SK-N-SH (cell line): Measurements from ENCODE around the gene TBC1D8. TPM values are rescaled to one million over a fixed set of nuclear protein-coding genes. Genes with fewer than 3 reads are reported as not detected.

Experiments used
- CTCF ChIA-PET: fragments of 300-600, 350-600 bp; formaldehyde crosslinking; extraction: SDS; loops from one replicate; lab custom pipeline; 2021; lab: Yijun Ruan, JAX
- POLR2A ChIA-PET: fragments of 350-600 bp; sonication (Branson Sonifier 250); formaldehyde crosslinking; extraction: SDS; loops from one replicate; lab custom pipeline; 2020; ENCODE audit warnings: antibody characterized with exemption, inconsistent platforms; lab: Yijun Ruan, JAX
- DNase-seq: peaks from one replicate; pipeline ENCODE4 v3.0.0; 2012
- H2AFZ ChIP-seq: fragments of 200-600 bp; sonication (generic); 2 replicates; pipeline ENCODE4 v1.8.1; 2016; ENCODE audit warnings: antibody characterized with exemption, mild to moderate bottlenecking, low read depth
- H3F3A ChIP-seq: fragments of 200-600 bp; sonication (generic); replicated peaks from 2 replicates; pipeline ENCODE3; 2016; ENCODE audit warnings: antibody characterized with exemption, mild to moderate bottlenecking; ENCODE audit not compliant: insufficient read depth
- H3K27ac ChIP-seq, 2 experiments: fragments of 200-500 bp in 1 of 2; fragments of 200-600 bp in 1 of 2; sonication (Bioruptor generic) in 1 of 2; sonication (generic), shearing (Covaris generic) in 1 of 2; 2 replicates each; pipeline versions ENCODE4 v1.5.1 to v1.6.1; 2014 to 2016; ENCODE audit warnings: low read depth in 2 of 2, inconsistent platforms in 1 of 2, low read length in 1 of 2, mild to moderate bottlenecking in 1 of 2, mixed read lengths in 1 of 2
- H3K27me3 ChIP-seq: fragments of 200-600 bp; sonication (generic), shearing (Covaris generic); 2 replicates; pipeline ENCODE4 v1.6.1; 2016; ENCODE audit warnings: mixed run types; ENCODE audit not compliant: insufficient read depth
- H3K36me3 ChIP-seq, 2 experiments: fragments of 200-500 bp in 1 of 2; fragments of 200-600 bp in 1 of 2; sonication (Bioruptor generic) in 1 of 2; sonication (generic) in 1 of 2; replicated peaks in 1 of 2; 2 replicates each; pipeline versions ENCODE3 to v1.5.1; 2014 to 2016; ENCODE audit warnings: low read length in 1 of 2, mild to moderate bottlenecking in 1 of 2; ENCODE audit not compliant: insufficient read depth in 2 of 2, control insufficient read depth in 1 of 2
- H3K4me1 ChIP-seq, 2 experiments: fragments of 200-500 bp in 1 of 2; fragments of 200-600 bp in 1 of 2; sonication (Bioruptor generic) in 1 of 2; sonication (generic), shearing (Covaris generic) in 1 of 2; 2 replicates each; pipeline versions ENCODE4 v1.5.1 to v1.6.1; 2014 to 2016; ENCODE audit warnings: low read depth in 1 of 2, low read length in 1 of 2, mixed run types in 1 of 2; ENCODE audit not compliant: insufficient read depth in 2 of 2, control insufficient read depth in 1 of 2
- H3K4me2 ChIP-seq: fragments of 200-600 bp; sonication (generic), shearing (Covaris generic); 2 replicates; pipeline ENCODE4 v1.6.1; 2017; ENCODE audit warnings: mixed run types
- H3K4me3 ChIP-seq, 2 experiments: fragments of 200-500 bp in 1 of 2; fragments of 200-600 bp in 1 of 2; sonication (Bioruptor generic) in 1 of 2; sonication (generic), shearing (Covaris generic) in 1 of 2; 2 replicates each; pipeline versions ENCODE4 v1.5.1 to v1.8.1; 2014 to 2016; ENCODE audit warnings: low read depth in 2 of 2, inconsistent platforms in 1 of 2, low read length in 1 of 2, mild to moderate bottlenecking in 1 of 2, mixed read lengths in 1 of 2, moderate library complexity in 1 of 2
- H3K79me2 ChIP-seq: fragments of 200-600 bp; sonication (generic); 2 replicates; pipeline ENCODE4 v1.8.1; 2017; ENCODE audit warnings: mild to moderate bottlenecking; ENCODE audit not compliant: insufficient read depth
- H3K9ac ChIP-seq: fragments of 200-600 bp; sonication (generic); 2 replicates; pipeline ENCODE4 v1.6.1; 2017; ENCODE audit warnings: mixed run types
- H3K9me2 ChIP-seq: fragments of 200-600 bp; sonication (generic); 2 replicates; pipeline ENCODE4 v1.6.1; 2017; ENCODE audit warnings: mixed run types
- H3K9me3 ChIP-seq: fragments of 200-600 bp; sonication (generic); 2 replicates; pipeline ENCODE4 v1.6.1; 2017; ENCODE audit warnings: mixed run types, mild to moderate bottlenecking, moderate library complexity
- H4K20me1 ChIP-seq: fragments of 200-600 bp; sonication (generic); 2 replicates; pipeline ENCODE4 v1.6.1; 2017; ENCODE audit warnings: mild to moderate bottlenecking, mixed run types; ENCODE audit not compliant: insufficient read depth
- EZH2phosphoT487 ChIP-seq: fragments of 200-600 bp; sonication (generic); IDR thresholded peaks from 2 replicates; pipeline ENCODE4 v1.6.1; 2017; ENCODE audit warnings: low read depth, mixed run types, mild to moderate bottlenecking, antibody characterized with exemption, moderate library complexity, borderline replicate concordance
- FOSL2 ChIP-seq: IDR thresholded peaks from 2 replicates; pipeline ENCODE4 v1.4.0; 2012; ENCODE audit warnings: low read depth, mild to moderate bottlenecking, moderate library complexity, borderline replicate concordance
- FOXJ3 ChIP-seq: sonication (generic); formaldehyde crosslinking; IDR thresholded peaks from 2 replicates; pipeline ENCODE4 v1.5.1; 2020; ENCODE audit warnings: mild to moderate bottlenecking, missing genetic modification reagents
- NFIC ChIP-seq: IDR thresholded peaks from 2 replicates; pipeline ENCODE4 v1.4.0; 2012; ENCODE audit warnings: borderline replicate concordance
- RAD21 ChIP-seq: IDR thresholded peaks from 2 replicates; pipeline ENCODE4 v1.6.1; 2012; ENCODE audit warnings: mild to moderate bottlenecking, low read length
- SMC3 ChIP-seq: IDR thresholded peaks from 2 replicates; pipeline ENCODE4 v1.6.1; 2012; ENCODE audit warnings: low read depth, low read length, improper control_type of control experiment
- TAF1 ChIP-seq: IDR thresholded peaks from 2 replicates; pipeline ENCODE4 v1.6.1; 2012; ENCODE audit warnings: low read depth, mild to moderate bottlenecking, low read length, moderate library complexity, borderline replicate concordance
- YY1 ChIP-seq: IDR thresholded peaks from 2 replicates; pipeline ENCODE4 v1.4.0; 2012; ENCODE audit warnings: low read depth, mild to moderate bottlenecking
- WGBS: methylation state at CpG from one replicate; pipeline ENCODE4 v1.1.6; 2017; ENCODE audit warnings: low lambda C conversion rate; 5-methylcytosine and 5-hydroxymethylcytosine counted together
- polyA plus RNA-seq, 3 experiments: library from polyadenylated mRNA; depleted of rRNA; stranded (reverse); fragments of >200 nt; gene quantifications; 2 replicates each; pipeline ENCODE4 v1.2.3, GENCODE V29; 2012
- TF ChIP-seq, protein P1 (sequence below): IDR thresholded peaks from 2 replicates; pipeline ENCODE4 v1.4.0; 2012; ENCODE audit warnings: low read depth
- TF ChIP-seq, protein P2 (sequence below): fragments of 150-350 bp; IDR thresholded peaks from 2 replicates; pipeline ENCODE4 v1.6.1; 2016; ENCODE audit warnings: mild to moderate bottlenecking, low read depth, low read length
- TF ChIP-seq, protein P3 (sequence below): fragments of 200-600 bp; sonication (generic); IDR thresholded peaks from 2 replicates; pipeline ENCODE4 v1.6.1; 2017; ENCODE audit warnings: antibody characterized with exemption, mild to moderate bottlenecking, moderate library complexity
- TF ChIP-seq, protein P4 (sequence below): IDR thresholded peaks from 2 replicates; pipeline ENCODE4 v1.4.0; 2012; ENCODE audit warnings: low read depth, borderline replicate concordance
- TF ChIP-seq, protein P5 (sequence below): IDR thresholded peaks from 2 replicates; pipeline ENCODE4; 2012

TBC1D8 gene
- polyA plus RNA-seq, 1 of the 3 experiments (the other 2 are of a cell fraction): 5.3 TPM

DNA sequence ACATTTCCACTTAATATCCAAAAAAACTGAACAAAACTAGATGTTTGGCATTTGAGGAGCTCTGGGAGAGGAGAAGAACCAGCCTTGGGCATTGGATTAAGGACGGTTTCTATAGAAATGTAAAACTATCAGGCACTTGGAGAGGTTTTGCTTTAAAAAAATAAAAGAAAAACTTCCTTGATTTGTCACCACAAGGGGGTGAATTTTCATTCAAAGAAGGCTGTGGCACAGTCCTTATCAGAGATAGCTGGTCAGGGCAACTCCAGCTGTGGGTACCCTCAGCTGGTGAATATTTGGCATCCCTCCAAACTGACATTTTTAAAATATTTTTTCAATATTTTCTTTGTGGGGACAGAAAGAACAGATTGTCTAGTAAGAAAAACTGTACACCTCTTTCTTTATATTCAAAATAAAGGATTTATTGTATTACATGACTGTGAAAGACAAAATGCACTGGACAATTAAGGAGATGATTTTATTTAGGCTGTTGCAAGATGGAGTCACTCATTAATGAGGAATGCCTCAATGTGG lies 46.1 kb upstream of the TBC1D8 start:
- DNase-seq: peak; percentile 33
- POLR2A ChIA-PET: no interaction called here
- WGBS: 59% methylated on average over 1 of the region's 1 CpG

DNA sequence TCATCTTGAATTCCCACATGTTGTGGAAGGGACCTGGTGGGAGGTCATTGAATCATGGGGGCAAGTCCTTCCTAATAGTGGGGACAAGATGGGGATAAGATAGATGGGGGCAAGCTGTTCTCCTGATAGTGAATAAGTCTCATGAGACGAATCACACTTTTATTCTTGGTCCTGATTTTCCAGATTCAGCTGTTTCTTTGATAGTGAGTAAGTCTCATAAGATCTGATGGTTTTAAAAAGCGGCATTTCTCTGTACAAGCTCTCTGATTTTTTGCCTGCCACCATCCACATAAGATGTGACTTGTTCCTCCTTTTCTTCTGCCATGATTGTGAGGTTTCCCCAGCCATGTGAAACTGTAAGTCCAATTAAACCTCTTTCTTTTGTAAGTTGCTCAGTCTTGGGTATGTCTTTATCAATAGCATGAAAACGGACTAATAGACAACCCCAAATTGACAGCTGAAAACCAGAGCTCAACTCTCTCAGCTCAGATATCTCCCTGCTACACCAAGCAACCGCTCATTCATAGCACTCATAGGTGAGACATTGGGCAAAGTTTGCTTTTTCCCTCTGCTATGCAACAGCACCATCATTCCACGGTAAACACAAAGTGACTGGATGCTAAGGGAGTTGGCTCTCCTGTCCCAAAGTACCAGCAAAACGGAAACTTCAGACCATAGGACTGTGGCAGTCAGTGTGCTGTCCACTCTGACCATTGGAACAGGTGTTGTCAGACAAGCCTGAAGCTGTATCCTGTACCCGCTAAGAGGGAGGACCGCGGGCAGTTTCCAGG lies 44.9 kb upstream of the TBC1D8 start:
- no peak overlapping the region for H3K4me2 ChIP-seq
- ChIA-PET CTCF (interaction anchor here (0.6 to 2.7 kb wide), 6 partner anchors 11 to 589 kb away, joined by 3 to 35 read pairs (median 6); no protein-coding TSS in a partner anchor), POLR2A (no interaction called here)
- no peaks in the 10 kb centered on the region for H3K27me3 ChIP-seq
- H3K4me3 ChIP-seq: no peak overlapping the region
- H3F3A ChIP-seq: no peaks in the 10 kb centered on the region
- no peaks in the 10 kb centered on the region for H3K9me3 ChIP-seq
- H3K36me3 ChIP-seq: no peaks in the 10 kb centered on the region
- no peak overlapping the region for H3K27ac ChIP-seq
- no peaks in the 10 kb centered on the region for H4K20me1 ChIP-seq
- H2AFZ ChIP-seq: no peak overlapping the region
- H3K9me2 ChIP-seq: no peaks in the 10 kb centered on the region
- no peaks in the 10 kb centered on the region for H3K79me2 ChIP-seq
- WGBS: 71% methylated on average over 9 of the region's 9 CpGs
- no peaks in the 10 kb centered on the region; a peak in 1 of 4 replicates for H3K4me1 ChIP-seq
- no peak for DNase-seq
- H3K9ac ChIP-seq: no peak overlapping the region
- TF ChIP-seq, protein P1, sequence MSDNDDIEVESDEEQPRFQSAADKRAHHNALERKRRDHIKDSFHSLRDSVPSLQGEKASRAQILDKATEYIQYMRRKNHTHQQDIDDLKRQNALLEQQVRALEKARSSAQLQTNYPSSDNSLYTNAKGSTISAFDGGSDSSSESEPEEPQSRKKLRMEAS: no peak
- TF ChIP-seq, protein P2, sequence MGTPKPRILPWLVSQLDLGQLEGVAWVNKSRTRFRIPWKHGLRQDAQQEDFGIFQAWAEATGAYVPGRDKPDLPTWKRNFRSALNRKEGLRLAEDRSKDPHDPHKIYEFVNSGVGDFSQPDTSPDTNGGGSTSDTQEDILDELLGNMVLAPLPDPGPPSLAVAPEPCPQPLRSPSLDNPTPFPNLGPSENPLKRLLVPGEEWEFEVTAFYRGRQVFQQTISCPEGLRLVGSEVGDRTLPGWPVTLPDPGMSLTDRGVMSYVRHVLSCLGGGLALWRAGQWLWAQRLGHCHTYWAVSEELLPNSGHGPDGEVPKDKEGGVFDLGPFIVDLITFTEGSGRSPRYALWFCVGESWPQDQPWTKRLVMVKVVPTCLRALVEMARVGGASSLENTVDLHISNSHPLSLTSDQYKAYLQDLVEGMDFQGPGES: no peak
- TF ChIP-seq NFIC (no peak), YY1 (no peak), TAF1 (no peak), SMC3 (no peak), FOSL2 (no peak), FOXJ3 (no peak), EZH2phosphoT487 (no peak), RAD21 (no peak)
- TF ChIP-seq, protein P3, sequence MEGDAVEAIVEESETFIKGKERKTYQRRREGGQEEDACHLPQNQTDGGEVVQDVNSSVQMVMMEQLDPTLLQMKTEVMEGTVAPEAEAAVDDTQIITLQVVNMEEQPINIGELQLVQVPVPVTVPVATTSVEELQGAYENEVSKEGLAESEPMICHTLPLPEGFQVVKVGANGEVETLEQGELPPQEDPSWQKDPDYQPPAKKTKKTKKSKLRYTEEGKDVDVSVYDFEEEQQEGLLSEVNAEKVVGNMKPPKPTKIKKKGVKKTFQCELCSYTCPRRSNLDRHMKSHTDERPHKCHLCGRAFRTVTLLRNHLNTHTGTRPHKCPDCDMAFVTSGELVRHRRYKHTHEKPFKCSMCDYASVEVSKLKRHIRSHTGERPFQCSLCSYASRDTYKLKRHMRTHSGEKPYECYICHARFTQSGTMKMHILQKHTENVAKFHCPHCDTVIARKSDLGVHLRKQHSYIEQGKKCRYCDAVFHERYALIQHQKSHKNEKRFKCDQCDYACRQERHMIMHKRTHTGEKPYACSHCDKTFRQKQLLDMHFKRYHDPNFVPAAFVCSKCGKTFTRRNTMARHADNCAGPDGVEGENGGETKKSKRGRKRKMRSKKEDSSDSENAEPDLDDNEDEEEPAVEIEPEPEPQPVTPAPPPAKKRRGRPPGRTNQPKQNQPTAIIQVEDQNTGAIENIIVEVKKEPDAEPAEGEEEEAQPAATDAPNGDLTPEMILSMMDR: no peak
- TF ChIP-seq, protein P4, sequence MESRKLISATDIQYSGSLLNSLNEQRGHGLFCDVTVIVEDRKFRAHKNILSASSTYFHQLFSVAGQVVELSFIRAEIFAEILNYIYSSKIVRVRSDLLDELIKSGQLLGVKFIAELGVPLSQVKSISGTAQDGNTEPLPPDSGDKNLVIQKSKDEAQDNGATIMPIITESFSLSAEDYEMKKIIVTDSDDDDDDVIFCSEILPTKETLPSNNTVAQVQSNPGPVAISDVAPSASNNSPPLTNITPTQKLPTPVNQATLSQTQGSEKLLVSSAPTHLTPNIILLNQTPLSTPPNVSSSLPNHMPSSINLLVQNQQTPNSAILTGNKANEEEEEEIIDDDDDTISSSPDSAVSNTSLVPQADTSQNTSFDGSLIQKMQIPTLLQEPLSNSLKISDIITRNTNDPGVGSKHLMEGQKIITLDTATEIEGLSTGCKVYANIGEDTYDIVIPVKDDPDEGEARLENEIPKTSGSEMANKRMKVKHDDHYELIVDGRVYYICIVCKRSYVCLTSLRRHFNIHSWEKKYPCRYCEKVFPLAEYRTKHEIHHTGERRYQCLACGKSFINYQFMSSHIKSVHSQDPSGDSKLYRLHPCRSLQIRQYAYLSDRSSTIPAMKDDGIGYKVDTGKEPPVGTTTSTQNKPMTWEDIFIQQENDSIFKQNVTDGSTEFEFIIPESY: no peak

More for the DNA sequence above, 46.1 kb upstream of the TBC1D8 start:
- TF ChIP-seq, protein P5, sequence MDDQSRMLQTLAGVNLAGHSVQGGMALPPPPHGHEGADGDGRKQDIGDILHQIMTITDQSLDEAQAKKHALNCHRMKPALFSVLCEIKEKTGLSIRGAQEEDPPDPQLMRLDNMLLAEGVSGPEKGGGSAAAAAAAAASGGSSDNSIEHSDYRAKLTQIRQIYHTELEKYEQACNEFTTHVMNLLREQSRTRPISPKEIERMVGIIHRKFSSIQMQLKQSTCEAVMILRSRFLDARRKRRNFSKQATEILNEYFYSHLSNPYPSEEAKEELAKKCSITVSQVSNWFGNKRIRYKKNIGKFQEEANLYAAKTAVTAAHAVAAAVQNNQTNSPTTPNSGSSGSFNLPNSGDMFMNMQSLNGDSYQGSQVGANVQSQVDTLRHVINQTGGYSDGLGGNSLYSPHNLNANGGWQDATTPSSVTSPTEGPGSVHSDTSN: no peak
- TF ChIP-seq, protein P3: peak; percentile 39
- TF ChIP-seq FOXJ3: no peak
- Histone ChIP-seq H3K27me3 (no peaks in the 10 kb centered on the region), H4K20me1 (no peaks in the 10 kb centered on the region), H3K36me3 (no peaks in the 10 kb centered on the region), H3K9ac (no peak overlapping the region), H3K4me1 (no peaks in the 10 kb centered on the region), H3F3A (no peaks in the 10 kb centered on the region), H3K79me2 (no peaks in the 10 kb centered on the region), H3K4me3 (no peak overlapping the region), H3K9me3 (no peaks in the 10 kb centered on the region), H3K4me2 (no peak overlapping the region), H2AFZ (no peak overlapping the region), H3K9me2 (no peaks in the 10 kb centered on the region), H3K27ac (no peak overlapping the region)
- CTCF ChIA-PET: interaction anchor here (1.2 to 2.7 kb wide), 3 partner anchors 9 to 15 kb away, joined by 3 to 35 read pairs (median 4); no protein-coding TSS in a partner anchor
